Right forelimb (tissue), 1 donor: ENCODE measurements around the gene ING5.

Source experiments
- DNase-seq: peaks from one replicate; pipeline ENCODE4 v3.0.0-alpha.2; 2018

ING5 gene

GRCh38 chr2:241672243-241673188 lies 29.3 kb upstream of the ING5 start:
- DNase-seq = no peak

GRCh38 chr2:241673189-241673663 lies 28.6 kb upstream of the ING5 start:
- DNase-seq = no peak

GRCh38 chr2:241673797-241674725 lies 27.8 kb upstream of the ING5 start:
- DNase-seq = no peak

- no peak for DNase-seq
These were observed 26.0 kb upstream of the ING5 start for GRCh38 chr2:241675885-241676284.

- no peak for DNase-seq
These were observed 25.2 kb upstream of the ING5 start for GRCh38 chr2:241676665-241677064.

GRCh38 chr2:241677392-241677791 lies 24.4 kb upstream of the ING5 start:
- no peak for DNase-seq

GRCh38 chr2:241678307-241678706 lies 23.5 kb upstream of the ING5 start:
- no peak for DNase-seq

- no peak for DNase-seq
These were observed 22.9 kb upstream of the ING5 start for GRCh38 chr2:241678784-241679540.

- DNase-seq = no peak
These were observed 21.8 kb upstream of the ING5 start for GRCh38 chr2:241680044-241680443.

GRCh38 chr2:241680827-241681599 lies 20.8 kb upstream of the ING5 start:
- no peak for DNase-seq

- DNase-seq = no peak
These were observed 15.6 kb upstream of the ING5 start for GRCh38 chr2:241686324-241686649.

- peak; percentile 97 for DNase-seq
These were observed 15.0 kb upstream of the ING5 start, which contains the start of gene DTYMK for GRCh38 chr2:241686650-241687425. Gene DTYMK (minus strand): TSS chr2:241686815. CDS start chr2:241686783, 32 bp downstream.

GRCh38 chr2:241689306-241689705 lies 12.5 kb upstream of the ING5 start:
- DNase-seq = no peak

GRCh38 chr2:241690202-241690717 lies 11.6 kb upstream of the ING5 start:
- DNase-seq = no peak

- peak; percentile 2 for DNase-seq
These were observed 9.4 kb upstream of the ING5 start for GRCh38 chr2:241692448-241692847.

GRCh38 chr2:241695651-241696050 lies 6.2 kb upstream of the ING5 start:
- DNase-seq = peak; percentile 19

- no peak for DNase-seq
These were observed 765 bp upstream of the ING5 start for GRCh38 chr2:241701149-241701398.

- peak; percentile 93 for DNase-seq
These were observed 554 bp downstream of the ING5 start for GRCh38 chr2:241702155-241703031.

GRCh38 chr2:241703032-241703604 lies 1.3 kb downstream of the ING5 start:
- peak; percentile 55 for DNase-seq

- no peak for DNase-seq
These were observed 4.7 kb downstream of the ING5 start for GRCh38 chr2:241706537-241706936.
